Measurements from ENCODE around the gene CUTA. TPM values are rescaled to one million over a fixed set of nuclear protein-coding genes. Genes with fewer than 3 reads are reported as not detected.

The CUTA gene
- polyA plus RNA-seq, 3 donors, result 226 to 254 (median 240) TPM

DNA sequence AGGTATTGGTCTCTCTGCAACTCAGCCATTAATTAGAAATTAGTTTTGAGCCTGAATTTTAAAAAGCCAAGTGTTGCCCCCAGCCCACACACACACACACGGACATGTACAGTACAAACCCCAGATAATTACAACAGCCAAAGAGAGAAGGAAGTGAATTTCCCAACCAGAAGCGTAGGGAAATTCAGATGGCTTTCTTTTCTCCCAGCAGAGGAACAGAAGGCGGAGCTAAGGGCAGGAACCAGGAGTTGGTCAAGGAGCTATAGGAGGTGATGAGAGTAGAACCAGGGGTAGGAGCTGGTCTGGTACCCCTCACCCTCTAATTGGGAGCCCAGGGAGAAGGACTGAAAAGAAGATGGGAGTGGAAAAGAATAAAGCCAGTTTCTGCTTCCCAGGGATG is 32.5 kb upstream of the CUTA start:
- no peak for DNase-seq (ENCODE audit: extremely low read depth in 1 of 11, low read depth in 9 of 11, low spot score in 4 of 11)

- no peak for DNase-seq (ENCODE audit: extremely low read depth in 1 of 11, low read depth in 9 of 11, low spot score in 4 of 11)
Observed at GRCh38 chr6:33446356-33446755, 28.4 kb upstream of the CUTA start.

GRCh38 chr6:33445119-33445603 is 27.3 kb upstream of the CUTA start:
- DNase-seq (ENCODE audit: extremely low read depth in 1 of 11, low read depth in 9 of 11, low spot score in 4 of 11), result no peak

GRCh38 chr6:33443619-33444504 is 26.0 kb upstream of the CUTA start:
- DNase-seq (ENCODE audit: extremely low read depth in 1 of 11, low read depth in 9 of 11, low spot score in 4 of 11), result no peak

- DNase-seq (ENCODE audit: extremely low read depth in 1 of 11, low read depth in 9 of 11, low spot score in 4 of 11), result no peak
Observed at GRCh38 chr6:33443025-33443424, 25.1 kb upstream of the CUTA start.

GRCh38 chr6:33442283-33442682 is 24.4 kb upstream of the CUTA start:
- DNase-seq (ENCODE audit: extremely low read depth in 1 of 11, low read depth in 9 of 11, low spot score in 4 of 11), result no peak

DNA sequence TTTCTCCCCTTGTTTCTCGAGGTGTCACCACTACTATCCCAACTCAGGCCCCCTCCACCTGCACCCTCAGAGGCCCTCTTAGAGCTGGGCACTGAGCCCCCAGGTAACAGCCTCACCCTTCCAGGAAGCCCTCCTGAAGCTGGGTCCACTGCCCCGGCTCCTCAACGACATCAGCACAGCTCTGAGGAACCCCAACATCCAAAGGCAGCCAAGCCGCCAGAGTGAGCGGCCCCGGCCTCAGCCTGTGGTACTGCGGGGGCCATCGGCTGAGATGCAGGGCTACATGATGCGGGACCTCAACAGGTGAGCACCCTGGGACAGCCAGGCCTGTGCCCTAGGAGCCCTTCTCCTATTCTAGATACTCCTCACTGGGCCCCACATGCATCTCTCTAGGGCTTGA is 23.6 kb upstream of the CUTA start:
- DNase-seq (ENCODE audit: extremely low read depth in 1 of 11, low read depth in 9 of 11, low spot score in 4 of 11), result no peak

DNA sequence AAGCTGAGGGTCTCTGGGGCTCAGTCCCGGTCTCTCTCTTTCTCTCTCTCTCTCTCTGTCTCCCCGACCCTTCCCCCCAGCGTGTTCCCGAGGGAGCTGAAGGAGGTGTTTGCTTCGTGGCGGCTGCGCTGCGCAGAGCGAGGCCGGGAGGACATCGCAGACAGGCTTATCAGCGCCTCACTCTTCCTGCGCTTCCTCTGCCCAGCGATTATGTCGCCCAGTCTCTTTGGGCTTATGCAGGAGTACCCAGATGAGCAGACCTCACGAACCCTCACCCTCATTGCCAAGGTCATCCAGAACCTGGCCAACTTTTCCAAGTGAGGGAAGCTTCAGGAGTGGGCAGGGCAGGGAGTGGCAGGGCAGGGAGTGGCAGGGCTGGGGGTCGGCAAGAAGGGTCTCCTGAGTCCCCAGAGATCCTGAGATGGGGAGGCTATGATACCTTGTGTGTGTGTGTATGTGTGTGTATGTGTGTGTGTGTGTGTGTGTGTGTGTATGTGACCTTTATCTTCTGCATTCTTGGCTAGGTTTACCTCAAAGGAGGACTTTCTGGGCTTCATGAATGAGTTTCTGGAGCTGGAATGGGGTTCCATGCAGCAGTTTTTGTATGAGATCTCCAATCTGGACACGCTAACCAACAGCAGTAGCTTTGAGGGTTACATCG is 22.9 kb upstream of the CUTA start:
- DNase-seq (ENCODE audit: extremely low read depth in 1 of 11, low read depth in 9 of 11, low spot score in 4 of 11), result no peak

- no peak for DNase-seq (ENCODE audit: extremely low read depth in 1 of 11, low read depth in 9 of 11, low spot score in 4 of 11)
Observed at GRCh38 chr6:33439956-33440648, 22.2 kb upstream of the CUTA start.

GRCh38 chr6:33438978-33439594 is 21.2 kb upstream of the CUTA start:
- no peak for DNase-seq (ENCODE audit: extremely low read depth in 1 of 11, low read depth in 9 of 11, low spot score in 4 of 11)

GRCh38 chr6:33437666-33438065 is 19.8 kb upstream of the CUTA start:
- no peak for DNase-seq (ENCODE audit: extremely low read depth in 1 of 11, low read depth in 9 of 11, low spot score in 4 of 11)

DNA sequence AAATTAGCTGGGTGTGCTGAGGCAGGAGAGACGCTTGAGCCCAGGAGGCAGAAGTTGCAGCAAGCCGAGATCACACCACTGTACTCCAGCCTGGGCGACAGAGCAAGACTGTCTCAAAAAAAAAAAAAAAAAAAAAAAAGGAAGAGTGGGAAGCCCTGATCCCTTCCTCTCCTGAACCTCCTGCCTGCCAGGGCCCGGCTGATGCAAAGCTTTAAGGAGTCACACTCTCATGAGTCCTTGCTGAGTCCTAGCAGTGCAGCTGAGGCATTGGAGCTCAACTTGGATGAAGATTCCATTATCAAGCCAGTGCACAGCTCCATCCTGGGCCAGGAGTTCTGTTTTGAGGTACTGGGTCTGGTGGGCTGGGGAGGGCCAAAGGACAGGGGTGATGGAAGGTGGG is 17.1 kb upstream of the CUTA start:
- no peak for DNase-seq (ENCODE audit: extremely low read depth in 1 of 11, low read depth in 9 of 11, low spot score in 4 of 11)

DNA sequence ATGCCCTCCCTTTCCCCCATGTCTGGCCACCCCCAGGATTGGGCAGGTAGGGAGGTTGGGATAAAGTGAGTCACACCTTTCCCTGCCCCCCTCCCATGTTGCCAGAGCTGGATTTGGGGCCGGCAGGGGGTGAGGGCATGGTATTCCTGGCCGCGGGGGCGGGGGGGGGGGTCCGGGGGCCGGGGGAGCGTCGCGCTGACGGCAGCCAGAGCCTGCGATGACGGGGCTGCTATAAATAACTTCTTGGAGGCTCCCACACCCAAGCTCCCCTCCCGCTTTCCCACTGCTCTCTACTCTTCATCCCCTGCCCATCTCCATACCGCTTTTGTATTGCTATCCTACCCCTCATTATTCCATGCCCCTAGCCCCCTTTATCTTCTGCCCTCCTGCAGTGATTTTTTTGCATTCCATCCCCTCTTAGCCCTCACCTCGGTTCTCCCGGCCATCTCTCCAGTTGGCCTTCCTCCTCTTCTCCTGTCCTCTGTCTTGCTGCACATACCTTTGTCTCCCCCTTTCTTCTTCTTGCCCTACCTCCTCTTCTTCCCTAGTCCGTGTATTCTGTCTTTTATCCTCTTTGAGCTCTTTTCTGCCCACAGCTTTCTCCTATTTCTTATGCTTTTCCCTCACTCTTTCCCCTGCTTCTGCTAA is 15.8 kb upstream of the CUTA start:
- DNase-seq (ENCODE audit: extremely low read depth in 1 of 11, low read depth in 9 of 11, low spot score in 4 of 11), result no peak

GRCh38 chr6:33433001-33433543 is 15.2 kb upstream of the CUTA start:
- DNase-seq (ENCODE audit: extremely low read depth in 1 of 11, low read depth in 9 of 11, low spot score in 4 of 11), result no peak

- DNase-seq (ENCODE audit: extremely low read depth in 1 of 11, low read depth in 9 of 11, low spot score in 4 of 11), result no peak
Observed at GRCh38 chr6:33432546-33432945, 14.6 kb upstream of the CUTA start.

GRCh38 chr6:33431880-33432541 is 14.1 kb upstream of the CUTA start:
- no peak for DNase-seq (ENCODE audit: extremely low read depth in 1 of 11, low read depth in 9 of 11, low spot score in 4 of 11)

- DNase-seq (ENCODE audit: extremely low read depth in 1 of 11, low read depth in 9 of 11, low spot score in 4 of 11), result no peak
Observed at GRCh38 chr6:33430991-33431879, 13.3 kb upstream of the CUTA start.

Measured in renal cortex interstitium (tissue), 11 donors.